PC-9 (cell line): ENCODE data around the gene ENKD1. TPM values are rescaled to one million over a fixed set of nuclear protein-coding genes. Genes with fewer than 3 reads are reported as not detected.

Experiments used
- BruUV-seq: library from RNA; stranded (reverse); fragments of 400-500 nt; replicated peaks from 2 replicates; lab custom pipeline; 2021; lab: Mats Ljungman, UMichigan
- CTCF ChIA-PET: fragments of 300-600 bp; sonication (Branson Sonifier 250); formaldehyde crosslinking; loops from one replicate; lab custom pipeline; 2022; ENCODE audit warnings: antibody characterized with exemption; lab: Charles Lee
- POLR2A ChIA-PET: fragments of 300-600 bp; sonication (Branson Sonifier 250); formaldehyde crosslinking; loops from one replicate; lab custom pipeline; 2022; ENCODE audit warnings: antibody characterized with exemption; ENCODE audit not compliant: unreplicated experiment; lab: Charles Lee
- DNase-seq, 2 experiments: peaks; one replicate each; pipeline versions ENCODE4 v3.0.0 to v3.0.0-alpha.2; 2015 to 2022; ENCODE audit warnings: mixed read lengths in 1 of 2
- H2AFZ ChIP-seq: fragments of 200-600 bp; sonication (generic); 2 replicates; pipeline ENCODE4 v1.8.1; 2017; ENCODE audit warnings: antibody characterized with exemption
- H3F3A ChIP-seq: fragments of 200-600 bp; sonication (generic); 2 replicates; pipeline ENCODE4 v1.8.1; 2017; ENCODE audit warnings: antibody characterized with exemption, mild to moderate bottlenecking, low read depth; ENCODE audit not compliant: insufficient read depth
- H3K27ac ChIP-seq: fragments of 200-600 bp; sonication (generic); 2 replicates; pipeline ENCODE4 v1.6.1; 2016; ENCODE audit warnings: mixed run types
- H3K27me3 ChIP-seq: fragments of 200-600 bp; sonication (generic); 2 replicates; pipeline ENCODE4 v1.6.1; 2016; ENCODE audit warnings: low read depth, mixed run types; ENCODE audit not compliant: insufficient read depth
- H3K36me3 ChIP-seq: fragments of 200-600 bp; sonication (generic); 2 replicates; pipeline ENCODE4 v1.6.1; 2016; ENCODE audit warnings: low read depth, mixed run types
- H3K4me1 ChIP-seq: fragments of 200-600 bp; sonication (generic); replicated peaks from 2 replicates; pipeline ENCODE4 v1.6.1; 2016; ENCODE audit warnings: mixed run types; ENCODE audit not compliant: insufficient read depth
- H3K4me2 ChIP-seq: fragments of 200-600 bp; sonication (generic); 2 replicates; pipeline ENCODE4 v1.6.1; 2017; ENCODE audit warnings: mixed run types
- H3K4me3 ChIP-seq: fragments of 200-600 bp; sonication (generic); 2 replicates; pipeline ENCODE4 v1.6.1; 2016; ENCODE audit warnings: mixed run types
- H3K79me2 ChIP-seq: fragments of 200-600 bp; sonication (generic); 2 replicates; pipeline ENCODE4 v1.6.1; 2017; ENCODE audit warnings: low read depth, mixed run types
- H3K9me2 ChIP-seq: fragments of 200-600 bp; sonication (generic); 2 replicates; pipeline ENCODE4 v1.8.1; 2017; ENCODE audit warnings: mild to moderate bottlenecking; ENCODE audit not compliant: insufficient read depth
- H3K9me3 ChIP-seq: fragments of 200-600 bp; sonication (generic); 2 replicates; pipeline ENCODE4 v1.8.1; 2016; ENCODE audit warnings: low read depth; ENCODE audit not compliant: insufficient read depth
- H4K20me1 ChIP-seq: fragments of 200-600 bp; sonication (generic); 2 replicates; pipeline ENCODE4 v1.8.1; 2017; ENCODE audit not compliant: insufficient read depth
- CTCF ChIP-seq: fragments of 200-600 bp; sonication (generic); conservative IDR thresholded peaks from 2 replicates; pipeline ENCODE4 v1.6.1; 2017; ENCODE audit warnings: mixed run types, antibody characterized with exemption, mild to moderate bottlenecking, moderate library complexity
- EZH2 ChIP-seq: fragments of 200-600 bp; sonication (generic); IDR thresholded peaks from 2 replicates; pipeline ENCODE4 v1.8.0; 2017; ENCODE audit warnings: antibody characterized with exemption, low read depth
- intact Hi-C: fragments of 100-400 bp; cut with micrococcal nuclease; formaldehyde crosslinking; loops from one replicate; pipeline ENCODE4 v1.10.0; 2022; ENCODE audit not compliant: unreplicated experiment
- total RNA-seq: library from RNA; stranded (reverse); gene quantifications from 2 replicates; pipeline ENCODE4 v1.2.3, GENCODE V29; 2021

The ENKD1 gene
- total RNA-seq, 1 experiment from 2014 or later, result 20.8 TPM

- Histone ChIP-seq H3K27me3 (peaks cover 32% of the 10 kb centered on the region), H2AFZ (no peak overlapping the region), H3K36me3 (no peaks in the 10 kb centered on the region), H3F3A (peaks cover 2% of the 10 kb centered on the region; the same call in 1 of the 2 replicates), H3K27ac (no peak overlapping the region), H3K4me1 (0 out of 2 replicates have a peak, but pooled peaks cover 5% of the 10 kb centered on the region), H4K20me1 (no peaks in the 10 kb centered on the region), H3K79me2 (no peaks in the 10 kb centered on the region), H3K9me3 (no peaks in the 10 kb centered on the region), H3K9me2 (no peaks in the 10 kb centered on the region), H3K4me3 (no peak overlapping the region), H3K4me2 (no peak overlapping the region)
- no peak for DNase-seq
- ChIA-PET CTCF (no interaction called here), POLR2A (no interaction called here)
- BruUV-seq, result no TSS peak
- TF ChIP-seq CTCF, result no peak
- no peak for TF ChIP-seq EZH2
- intact Hi-C loops, result no loop called here
These were observed 17.7 kb downstream of the ENKD1 start for GRCh38 chr16:67648764-67649407.

- POLR2A ChIA-PET, result no interaction called here
These were observed 18.3 kb downstream of the ENKD1 start for GRCh38 chr16:67648088-67648763.

GRCh38 chr16:67647681-67648080 is 18.9 kb downstream of the ENKD1 start:
- intact Hi-C loops, result no loop called here
- no peaks in the 10 kb centered on the region for H3K4me1 ChIP-seq
- DNase-seq, result no peak
- peaks cover 24% of the 10 kb centered on the region for H3K27me3 ChIP-seq
- H3K9me3 ChIP-seq, result no peaks in the 10 kb centered on the region
- H3F3A ChIP-seq, result peaks cover 3% of the 10 kb centered on the region; the same call in 1 of the 2 replicates
- CTCF ChIA-PET, result no interaction called here
- H3K4me3 ChIP-seq, result no peak overlapping the region
- H3K27ac ChIP-seq, result no peak overlapping the region
- no TSS peak for BruUV-seq
- H2AFZ ChIP-seq, result no peak overlapping the region
- no peak overlapping the region for H3K4me2 ChIP-seq
- no peaks in the 10 kb centered on the region for H4K20me1 ChIP-seq
- POLR2A ChIA-PET, result no interaction called here
- H3K9me2 ChIP-seq, result no peaks in the 10 kb centered on the region
- no peaks in the 10 kb centered on the region for H3K36me3 ChIP-seq
- no peak for TF ChIP-seq EZH2
- no peak for TF ChIP-seq CTCF
- H3K79me2 ChIP-seq, result no peaks in the 10 kb centered on the region

More at GRCh38 chr16:67648088-67648763, 18.3 kb downstream of the ENKD1 start:
- H2AFZ ChIP-seq, result no peak overlapping the region
- 0 out of 2 replicates have a peak, but pooled peaks cover 1% of the 10 kb centered on the region for H3K4me1 ChIP-seq
- H3K36me3 ChIP-seq, result no peaks in the 10 kb centered on the region
- CTCF ChIA-PET, result no interaction called here
- peaks cover 3% of the 10 kb centered on the region; the same call in 1 of the 2 replicates for H3F3A ChIP-seq
- H3K4me2 ChIP-seq, result no peak overlapping the region
- H4K20me1 ChIP-seq, result no peaks in the 10 kb centered on the region
- no peak overlapping the region for H3K4me3 ChIP-seq
- no peaks in the 10 kb centered on the region for H3K9me3 ChIP-seq
- no peaks in the 10 kb centered on the region for H3K79me2 ChIP-seq
- TF ChIP-seq EZH2, result no peak
- TF ChIP-seq CTCF, result no peak
- DNase-seq, result no peak
- no peak overlapping the region for H3K27ac ChIP-seq
- H3K27me3 ChIP-seq, result peaks cover 26% of the 10 kb centered on the region
- BruUV-seq, result no TSS peak
- H3K9me2 ChIP-seq, result no peaks in the 10 kb centered on the region
- intact Hi-C loops, result no loop called here
